Stomach (tissue), 9 donors: ENCODE results near the gene ZNF474. TPM values are rescaled to one million over a fixed set of nuclear protein-coding genes. Genes with fewer than 3 reads are reported as not detected.

Source experiments
- DNase-seq, 2 donors: peaks; one replicate each; pipeline versions ENCODE4 v3.0.0 to v3.0.0-alpha.2; 2013 to 2019
- H3K27ac ChIP-seq, 5 donors: fragments of 200-600 bp in 4 of 5; sonication (generic) in 4 of 5; one replicate each; pipeline ENCODE4 v1.5.1; 2013 to 2019; ENCODE audit warnings: mild to moderate bottlenecking in 1 of 5, moderate library complexity in 1 of 5
- H3K27me3 ChIP-seq, 3 donors: fragments of 200-600 bp; sonication (generic); one replicate each; pipeline ENCODE4 v1.5.1; 2017 to 2019; ENCODE audit warnings: mixed run types in 1 of 3
- H3K36me3 ChIP-seq, 4 donors: fragments of 200-600 bp; sonication (generic); 1 replicate in 3 of 4; 2 replicates in 1 of 4; pipeline ENCODE4 v1.5.1; 2016 to 2019
- H3K4me1 ChIP-seq, 4 donors: fragments of 200-600 bp; sonication (generic); one replicate each; pipeline ENCODE4 v1.5.1; 2016 to 2019
- H3K4me3 ChIP-seq, 4 donors: fragments of 200-600 bp; sonication (generic) in 3 of 4; one replicate each; pipeline ENCODE4 v1.5.1; 2016 to 2019; ENCODE audit warnings: mild to moderate bottlenecking in 1 of 4
- H3K9me3 ChIP-seq, 4 donors: fragments of 200-600 bp; sonication (generic); one replicate each; pipeline ENCODE4 v1.5.1; 2016 to 2019
- CTCF ChIP-seq, 7 experiments: fragments of 450-650 bp in 4 of 7; fragments of 200-600 bp in 3 of 7; sonication (generic) in 3 of 7; IDR thresholded peaks; one replicate each; pipeline ENCODE4 v1.5.1; 2016 to 2019; ENCODE audit warnings: antibody characterized with exemption in 7 of 7, control low read depth in 2 of 7, mild to moderate bottlenecking in 1 of 7
- EP300 ChIP-seq: sonication (generic); formaldehyde crosslinking; IDR thresholded peaks from one replicate; pipeline ENCODE4 v1.6.1; 2017; ENCODE audit warnings: antibody characterized with exemption
- POLR2A ChIP-seq, 4 donors: fragments of 450-650 bp; IDR thresholded peaks; one replicate each; pipeline ENCODE4 v1.6.1; 2016; ENCODE audit warnings: antibody characterized with exemption in 4 of 4, control low read depth in 2 of 4, mild to moderate bottlenecking in 1 of 4, moderate library complexity in 1 of 4
- POLR2AphosphoS5 ChIP-seq, 3 donors: sonication (generic); formaldehyde crosslinking; IDR thresholded peaks; one replicate each; pipeline ENCODE4 v1.6.1; 2016; ENCODE audit warnings: antibody characterized with exemption in 3 of 3
- WGBS, 5 donors: extraction: QIAGEN DNeasy Blood & Tissue Kit in 3 of 5; methylation state at CpG; one replicate each; pipeline versions ENCODE4 v1.1.5 to v1.1.7; 2013 to 2018; 5-methylcytosine and 5-hydroxymethylcytosine counted together
- intact Hi-C: fragments of 100-400 bp; cut with DNase I; formaldehyde crosslinking; loops from one replicate; pipeline ENCODE4 v1.15.1; 2023; ENCODE audit warnings: low total_unique reads
- polyA plus RNA-seq, 3 donors: library from polyadenylated mRNA; stranded (reverse); fragments of 200-250 nt; gene quantifications; one replicate each; pipeline ENCODE4 v1.2.3, GENCODE V29; 2013
- total RNA-seq, 5 donors: library from RNA; depleted of rRNA; stranded (reverse); fragments of >200 nt; gene quantifications; one replicate each; pipeline versions ENCODE4 v1.1.0 to v1.2.3, GENCODE V29; 2014 to 2016
- donor health status: healthy with polysubstance abuse.
- donor health status: Bipolar disorder and iron deficiency.
- donor health status: healthy.

The ZNF474 gene
- total and polyA plus RNA-seq, 8 donors = 0.08 to 0.37 TPM; not detected in 6

GRCh38 chr5:122112063-122112462, 17.3 kb upstream of the ZNF474 start:
- no peak for TF ChIP-seq POLR2A (IDR thresholded peaks at IDR 0.05)
- TF ChIP-seq CTCF (IDR thresholded peaks at IDR 0.05) = no peak
- no peak for TF ChIP-seq POLR2AphosphoS5 (IDR thresholded peaks at IDR 0.05)
- no peak for TF ChIP-seq EP300
- Histone ChIP-seq H3K36me3 (no peaks in the 10 kb centered on the region), H3K9me3 (no peaks in the 10 kb centered on the region), H3K4me1 (peaks cover 0 to 6% (median 0%) of the 10 kb centered on the region in 4 donors), H3K27ac (no peak overlapping the region), H3K4me3 (no peak overlapping the region), H3K27me3 (no peaks in the 10 kb centered on the region)
- no peak for DNase-seq
- 27 to 52% (median 37%) methylated on average over 3 of the region's 3 CpGs for WGBS, 5 donors
- intact Hi-C loops = no loop called here

GRCh38 chr5:122112733-122113558, 16.4 kb upstream of the ZNF474 start:
- no peaks in the 10 kb centered on the region for H3K36me3 ChIP-seq
- 67 to 90% (median 74%) methylated on average over 5 to 6 of the region's 6 CpGs for WGBS, 5 donors
- intact Hi-C loops = no loop called here

GRCh38 chr5:122114501-122114900, 14.8 kb upstream of the ZNF474 start:
- no peak for DNase-seq
- intact Hi-C loops = no loop called here
- no peak overlapping the region for H3K27ac ChIP-seq
- H3K36me3 ChIP-seq = no peaks in the 10 kb centered on the region
- no peak overlapping the region for H3K4me3 ChIP-seq
- no peaks in the 10 kb centered on the region for H3K9me3 ChIP-seq
- TF ChIP-seq POLR2A (IDR thresholded peaks at IDR 0.05) (no peak), POLR2AphosphoS5 (IDR thresholded peaks at IDR 0.05) (no peak), EP300 (no peak), CTCF (IDR thresholded peaks at IDR 0.05) (no peak)
- 40 to 68% (median 54%) methylated on average over 2 of the region's 2 CpGs for WGBS, 5 donors
- H3K27me3 ChIP-seq = no peaks in the 10 kb centered on the region
- H3K4me1 ChIP-seq = peaks cover 0 to 6% (median 0%) of the 10 kb centered on the region in 4 donors

More at GRCh38 chr5:122112733-122113558, 16.4 kb upstream of the ZNF474 start:
- Histone ChIP-seq H3K9me3 (no peaks in the 10 kb centered on the region), H3K4me1 (peaks cover 0 to 6% (median 0%) of the 10 kb centered on the region in 4 donors), H3K27ac (no peak overlapping the region), H3K4me3 (no peak overlapping the region), H3K27me3 (no peaks in the 10 kb centered on the region)
- DNase-seq = no peak
- TF ChIP-seq CTCF (IDR thresholded peaks at IDR 0.05) (no peak), POLR2AphosphoS5 (IDR thresholded peaks at IDR 0.05) (no peak), POLR2A (IDR thresholded peaks at IDR 0.05) (no peak), EP300 (no peak)

- DNase-seq = no peak
- no peaks in the 10 kb centered on the region for H3K27me3 ChIP-seq
- 69 to 97% (median 88%) methylated on average over 1 of the region's 1 CpG for WGBS, 5 donors
- H3K9me3 ChIP-seq = no peaks in the 10 kb centered on the region
- no peaks in the 10 kb centered on the region for H3K4me1 ChIP-seq
- H3K36me3 ChIP-seq = no peaks in the 10 kb centered on the region
- intact Hi-C loops = no loop called here
- no peak overlapping the region for H3K27ac ChIP-seq
- TF ChIP-seq POLR2AphosphoS5 (IDR thresholded peaks at IDR 0.05) (no peak), EP300 (no peak), POLR2A (IDR thresholded peaks at IDR 0.05) (no peak), CTCF (IDR thresholded peaks at IDR 0.05) (no peak)
- no peak overlapping the region for H3K4me3 ChIP-seq
Measured at GRCh38 chr5:122118356-122118948, 10.9 kb upstream of the ZNF474 start.
